Measurements from ENCODE around the gene RGCC.
"Not testable (repeated sequence)": the region's sequence is repeated elsewhere in the genome, so short reads cannot be mapped to it uniquely, and the experiment has no call there.

RGCC gene, protein sequence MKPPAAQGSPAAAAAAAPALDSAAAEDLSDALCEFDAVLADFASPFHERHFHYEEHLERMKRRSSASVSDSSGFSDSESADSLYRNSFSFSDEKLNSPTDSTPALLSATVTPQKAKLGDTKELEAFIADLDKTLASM

DNA sequence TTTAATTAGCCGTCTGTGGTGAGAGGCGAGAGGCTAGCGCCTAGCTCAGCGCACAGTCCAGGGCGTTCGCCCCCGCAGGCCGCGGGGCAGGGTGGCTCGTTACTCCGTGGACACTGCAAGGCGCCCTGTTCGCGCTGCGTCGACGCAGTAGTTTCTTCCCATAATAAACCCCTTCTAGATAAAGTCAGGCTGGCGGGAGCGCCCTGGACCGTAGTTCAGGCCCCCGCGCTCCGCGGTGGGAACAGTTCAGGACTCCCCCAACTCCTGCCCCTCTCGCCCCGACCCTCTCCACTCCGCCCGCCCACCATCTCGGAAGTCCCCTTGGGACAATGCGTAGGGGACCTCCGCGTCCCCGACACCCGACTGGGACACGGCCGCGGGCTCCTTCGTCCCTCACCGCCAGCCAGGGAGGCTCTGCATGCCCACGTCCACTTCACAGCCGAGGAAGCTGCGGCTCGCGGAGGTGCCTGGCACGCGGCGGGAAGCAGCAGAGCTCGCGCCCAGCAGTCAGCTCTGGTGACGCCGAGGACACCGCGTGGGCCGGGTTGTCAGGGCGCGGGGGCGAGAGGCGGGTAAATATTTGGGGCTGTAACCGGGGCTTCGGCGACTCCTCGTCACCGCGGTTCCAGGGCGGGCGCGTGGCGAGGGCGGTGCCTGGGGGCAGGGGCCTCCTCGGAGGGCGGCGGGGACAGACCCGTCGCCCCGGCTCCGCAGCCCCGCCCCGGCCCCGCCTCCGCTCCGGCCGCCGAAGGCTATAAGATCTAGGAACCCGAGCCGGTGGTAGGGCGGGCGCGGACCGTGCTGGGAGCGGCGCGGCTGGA, at the start of gene RGCC:
RGCC (plus strand) TSS at position 783 of the 821 bp plus-strand sequence. CDS start 158 bp downstream, outside the sequence.
- DNase-seq: peak; percentile 3

DNA sequence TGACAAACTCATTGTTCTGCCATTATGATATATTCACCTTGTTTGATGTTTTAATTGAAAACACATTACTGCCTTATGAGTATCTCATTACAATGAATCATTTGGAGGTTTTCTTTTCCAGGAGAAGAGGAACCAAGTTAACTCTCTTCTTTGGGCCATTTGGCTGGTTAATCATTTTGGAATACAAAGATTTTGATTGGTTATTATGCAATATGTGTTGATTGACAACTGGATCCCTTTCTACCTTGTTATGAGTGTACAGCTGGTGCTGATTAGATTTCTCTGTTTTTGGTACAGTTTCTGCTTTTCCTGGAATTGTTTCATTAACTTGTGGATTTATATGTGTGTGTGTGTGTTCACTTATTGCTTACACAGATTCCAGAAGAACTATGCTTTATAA, 49.2 kb upstream of the RGCC start:
- no peak for DNase-seq

DNA sequence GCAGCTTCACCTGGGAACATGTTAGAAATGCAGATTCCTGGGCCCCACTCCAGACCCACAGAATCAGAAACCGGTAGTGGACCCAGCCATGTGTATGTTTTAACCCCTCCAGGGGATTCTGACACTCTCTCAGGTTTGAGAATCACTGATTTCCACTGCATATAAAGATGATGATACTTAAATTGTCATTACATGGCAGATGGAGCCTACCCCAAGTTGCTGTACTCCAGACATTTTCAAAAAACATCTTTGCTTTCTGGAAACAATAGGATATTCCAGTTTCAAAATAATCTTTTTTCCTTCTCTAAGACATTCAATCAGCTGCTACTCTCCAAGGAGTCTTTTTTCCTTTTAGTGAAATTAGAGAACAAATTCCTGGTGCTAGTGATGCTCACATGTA, 48.6 kb upstream of the RGCC start:
- no peak for DNase-seq

DNA sequence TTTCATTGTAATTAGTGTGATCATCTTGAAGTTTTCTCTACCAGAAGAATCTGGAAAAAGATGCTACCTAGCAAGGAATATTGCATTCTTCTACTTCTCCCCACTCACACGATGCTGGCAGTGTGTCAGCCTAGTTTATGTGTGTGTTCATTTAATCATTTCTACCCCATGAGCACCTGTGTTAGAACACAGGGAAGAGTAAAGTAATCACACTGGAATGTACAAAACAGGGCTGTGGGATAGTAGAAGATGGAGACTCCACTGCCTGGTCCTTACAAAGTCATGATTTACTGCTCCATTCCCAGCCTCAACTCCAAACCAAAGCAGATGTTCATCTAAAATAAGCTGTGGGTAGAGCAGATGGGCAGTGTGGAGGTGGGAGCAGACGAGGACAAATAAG, 47.7 kb upstream of the RGCC start:
- DNase-seq: no peak

DNA sequence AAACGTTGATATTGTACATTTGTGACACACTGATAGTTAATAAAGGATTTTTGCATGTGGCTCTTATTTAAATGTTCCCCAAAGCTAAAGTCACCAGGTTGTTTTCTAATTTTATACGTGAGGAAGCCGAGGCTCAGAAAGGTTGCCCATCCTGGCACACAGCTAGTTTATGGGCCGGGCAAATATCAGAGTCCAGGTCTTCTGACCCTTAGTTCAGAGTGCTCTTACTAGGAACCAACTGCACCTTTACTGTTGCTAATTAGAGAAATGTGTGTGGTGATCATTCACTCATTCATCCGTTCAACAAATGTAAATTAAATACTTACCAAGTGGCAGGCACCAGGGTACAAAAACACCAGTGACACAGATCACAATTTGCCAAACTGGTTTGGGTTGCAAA, 46.3 kb upstream of the RGCC start:
- DNase-seq: no peak

DNA sequence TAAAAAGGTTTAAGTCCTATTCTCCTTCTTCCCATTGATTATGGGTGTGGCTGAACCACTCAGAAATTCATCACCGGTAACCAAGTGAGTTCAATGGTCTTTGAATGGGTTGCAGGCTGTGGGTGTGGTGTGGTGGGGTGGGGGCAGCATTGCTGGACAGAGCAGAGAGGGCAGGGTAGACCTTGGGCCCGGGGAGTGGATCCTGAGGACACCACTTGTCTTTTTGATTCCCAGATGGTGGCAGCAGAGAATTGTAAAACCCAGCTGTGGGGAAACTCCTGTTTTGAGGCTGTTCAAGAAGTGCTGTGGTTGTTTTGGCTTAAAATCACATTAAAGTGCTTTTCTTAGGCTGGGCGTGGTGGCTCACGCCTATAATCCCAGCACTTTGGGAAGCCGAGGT, 45.8 kb upstream of the RGCC start:
- DNase-seq: no peak

DNA sequence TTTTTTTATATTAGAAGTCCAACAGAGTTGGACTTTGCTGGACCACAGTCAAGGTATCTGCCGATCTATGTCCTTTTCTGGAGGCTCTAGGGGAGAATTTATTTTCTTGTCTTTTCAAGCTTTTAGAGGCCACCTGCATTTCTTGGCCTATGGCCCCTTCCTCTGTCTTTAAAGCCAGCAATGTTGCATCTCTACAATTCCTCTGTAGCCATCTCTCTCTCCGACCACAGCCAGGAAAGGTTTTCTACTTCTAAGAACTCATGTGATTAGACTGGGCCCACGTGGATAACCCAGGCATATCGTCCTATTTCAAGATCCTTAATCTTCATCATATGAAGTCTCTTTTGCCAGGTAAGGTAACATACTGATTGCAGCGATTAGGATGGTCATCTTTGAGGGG, 43.5 kb upstream of the RGCC start:
- no peak for DNase-seq

DNA sequence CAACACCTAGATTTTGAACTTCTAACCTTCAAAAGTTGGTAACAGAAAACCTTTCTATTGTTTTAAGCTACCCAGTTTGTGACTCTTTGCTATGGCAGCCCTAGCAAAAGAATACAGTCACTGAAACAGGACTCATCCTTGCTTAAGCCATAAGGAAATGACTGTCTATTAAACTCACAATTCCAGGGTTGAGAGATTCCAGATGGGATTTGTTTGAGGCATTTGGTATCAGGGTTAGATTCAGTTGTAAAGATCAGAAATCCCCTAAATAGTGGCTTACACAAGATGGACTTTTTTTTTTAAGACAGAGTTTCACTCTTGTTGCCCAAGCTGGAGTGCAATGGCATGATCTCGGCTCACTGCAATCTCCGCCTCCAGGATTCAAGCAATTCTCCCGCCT, 41.1 kb upstream of the RGCC start:
- DNase-seq: no peak

DNA sequence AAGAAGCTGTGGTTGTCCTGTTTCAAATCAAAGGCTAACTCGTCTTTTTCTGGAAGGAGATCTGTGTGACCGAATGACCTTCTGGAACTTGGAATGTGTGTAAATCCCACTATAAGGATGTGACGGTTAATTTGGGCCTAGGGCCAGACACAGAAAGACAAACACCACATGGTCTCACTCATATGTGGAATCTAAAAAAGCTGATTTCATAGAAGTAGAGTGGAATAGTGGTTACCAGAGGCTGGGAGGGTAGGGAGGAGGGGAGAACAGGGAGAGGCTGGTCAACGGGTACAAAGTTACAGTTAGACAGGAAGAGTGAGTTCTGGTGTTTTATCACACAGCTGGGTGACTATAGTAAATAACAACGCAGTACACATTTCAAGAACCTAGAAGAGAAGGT, 39.3 kb upstream of the RGCC start:
- DNase-seq: no peak

DNA sequence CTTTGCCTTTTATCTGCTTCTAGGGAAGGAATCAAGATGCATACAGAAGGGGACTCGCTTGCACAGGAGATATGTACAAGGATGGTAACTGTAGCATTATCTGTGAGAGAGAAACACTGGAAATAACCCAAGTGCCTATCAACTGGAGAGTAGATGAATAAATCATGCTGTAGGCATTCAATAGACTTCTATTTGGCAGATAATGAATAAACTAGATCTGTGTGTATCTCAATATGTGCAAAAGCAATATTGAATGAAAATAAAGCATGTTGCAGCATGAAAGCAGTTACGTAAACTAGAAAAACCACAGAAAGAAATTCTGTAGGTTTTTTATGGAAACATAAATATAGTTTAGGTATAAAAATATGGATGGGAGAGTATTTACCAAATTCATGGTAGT, 38.6 kb upstream of the RGCC start:
- no peak for DNase-seq

DNA sequence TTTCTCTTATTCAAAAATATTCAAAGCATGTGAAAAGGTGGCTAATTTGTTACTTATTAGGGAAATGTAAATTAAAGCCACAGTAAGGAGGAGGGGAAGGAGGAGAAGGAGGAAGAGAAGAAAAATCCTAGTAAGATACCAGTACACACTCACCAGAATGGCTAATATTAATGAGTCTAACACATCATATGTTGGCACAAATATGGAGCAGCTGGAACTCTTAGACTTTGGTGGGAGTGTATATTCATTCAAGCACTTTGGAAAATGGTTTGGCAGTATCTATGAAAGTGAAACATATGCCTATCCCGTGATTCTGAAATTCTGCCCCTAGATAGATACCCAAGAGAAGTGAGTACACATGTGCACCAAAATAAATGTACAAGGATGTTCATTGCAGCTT, 38.1 kb upstream of the RGCC start:
- DNase-seq: peak; percentile 20

DNA sequence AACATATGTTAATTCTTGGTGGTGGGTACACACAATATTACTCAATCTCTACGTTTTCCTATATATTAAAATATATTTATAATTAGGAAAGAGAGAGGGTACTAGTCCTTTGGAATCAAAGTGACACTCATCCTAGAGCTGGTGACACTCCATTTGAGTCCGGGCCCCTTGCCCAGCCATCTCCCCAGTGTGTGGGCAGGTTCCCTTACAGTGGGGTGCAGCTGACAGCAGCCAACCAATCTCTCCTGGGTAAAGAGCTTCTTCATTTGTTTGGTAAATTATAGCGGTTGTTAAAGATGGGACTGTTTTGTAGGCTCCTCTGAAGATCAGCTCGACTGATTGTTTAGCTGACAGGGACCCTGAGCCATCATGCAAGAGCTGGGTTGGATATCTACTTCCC, 37.2 kb upstream of the RGCC start:
- DNase-seq: no peak

DNA sequence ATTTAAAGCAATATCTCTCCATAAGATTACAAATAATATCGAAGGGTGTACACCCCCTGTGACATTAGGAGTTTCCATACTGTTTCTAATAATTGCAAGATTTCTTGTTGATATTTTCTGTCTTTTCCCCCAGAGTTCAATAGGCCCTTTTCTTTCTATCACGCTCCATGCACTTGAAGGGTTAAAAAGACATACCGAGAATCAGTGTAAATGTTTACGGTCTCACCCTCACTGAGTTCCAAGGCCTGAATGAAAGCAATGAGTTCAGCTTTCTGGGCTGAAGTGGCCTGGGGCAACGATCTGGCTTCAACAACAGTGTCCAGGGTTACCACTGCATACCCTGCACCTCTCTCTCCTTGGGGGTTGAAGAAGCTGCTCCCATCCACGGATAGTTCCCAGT, 36.0 kb upstream of the RGCC start:
- not testable (repeated sequence) for DNase-seq

DNA sequence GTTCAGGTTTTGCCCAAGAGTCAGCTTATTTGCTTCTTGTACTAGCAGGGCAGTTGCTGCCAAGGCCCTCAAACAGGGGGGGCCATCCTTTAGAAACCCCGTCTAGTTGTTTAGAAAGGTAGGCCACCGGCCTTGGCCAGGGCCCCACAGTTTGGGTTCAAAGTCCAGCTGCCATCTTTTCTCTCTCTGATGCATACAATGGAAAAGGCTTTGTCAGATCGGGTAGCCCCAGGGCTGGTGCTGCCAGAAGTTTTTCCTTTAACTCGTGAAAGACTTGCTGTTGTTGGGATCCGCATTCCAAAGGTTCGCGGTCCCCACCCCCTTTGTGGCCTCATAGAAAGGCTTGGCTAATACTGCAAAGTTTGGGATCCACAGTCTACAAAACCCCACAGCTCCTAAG, 35.4 kb upstream of the RGCC start:
- not testable (repeated sequence) for DNase-seq

DNA sequence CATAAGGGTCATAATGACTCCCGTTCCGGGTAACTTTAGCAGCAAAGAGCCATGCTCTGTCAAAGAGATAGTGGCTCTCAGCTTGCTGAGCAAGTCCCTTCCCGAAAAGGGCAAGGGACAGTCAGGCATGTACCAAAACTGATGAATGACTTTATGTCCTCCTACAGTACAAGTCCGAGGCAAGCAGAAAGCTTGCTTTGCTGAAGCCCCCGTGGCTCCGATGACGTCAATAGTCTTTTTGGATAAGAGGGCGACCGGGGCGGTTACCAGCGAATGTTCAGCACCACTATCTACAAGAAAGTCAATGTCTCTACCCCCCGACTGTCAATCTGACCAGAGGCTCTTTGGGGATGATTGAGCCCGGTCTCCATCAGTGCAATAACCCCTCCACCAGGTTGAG, 34.1 kb upstream of the RGCC start:
- DNase-seq: not testable (repeated sequence)

DNA sequence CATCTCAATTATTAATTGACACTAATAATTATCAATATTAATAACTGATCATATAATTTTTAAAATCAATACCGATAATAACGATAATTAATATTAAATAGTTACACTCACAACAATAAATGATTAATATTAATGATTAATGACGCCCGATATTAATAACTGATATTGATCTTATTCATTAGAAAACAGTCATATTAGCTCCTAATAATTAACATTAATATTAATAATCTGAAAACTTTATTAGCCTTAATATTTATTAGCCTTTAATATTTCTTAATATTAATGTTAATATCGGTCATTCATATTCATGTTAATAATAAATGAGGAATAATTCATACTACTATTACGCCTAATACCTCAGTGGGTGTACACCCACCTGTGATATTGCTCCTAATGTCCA, 32.7 kb upstream of the RGCC start:
- DNase-seq: not testable (repeated sequence)

DNA sequence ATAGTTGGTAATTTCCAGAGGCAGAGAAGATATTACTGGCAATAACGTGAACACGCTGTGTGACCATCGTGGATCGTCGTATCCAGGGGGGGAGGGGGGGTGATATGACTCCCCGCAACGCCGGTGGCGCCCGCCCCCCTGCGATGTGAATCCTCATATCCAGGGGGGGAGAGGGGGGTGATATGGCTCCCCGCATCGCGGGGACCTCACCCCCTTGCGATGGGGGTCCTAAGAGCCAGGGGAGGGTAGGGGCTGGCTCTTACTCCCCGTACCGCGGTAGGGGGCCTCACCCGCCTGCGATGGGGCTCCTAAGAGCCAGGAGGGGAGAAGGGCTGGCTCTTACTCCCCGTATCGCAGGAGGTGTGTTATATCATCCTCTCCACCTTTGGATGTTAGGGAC, 31.3 kb upstream of the RGCC start:
- no peak for DNase-seq

DNA sequence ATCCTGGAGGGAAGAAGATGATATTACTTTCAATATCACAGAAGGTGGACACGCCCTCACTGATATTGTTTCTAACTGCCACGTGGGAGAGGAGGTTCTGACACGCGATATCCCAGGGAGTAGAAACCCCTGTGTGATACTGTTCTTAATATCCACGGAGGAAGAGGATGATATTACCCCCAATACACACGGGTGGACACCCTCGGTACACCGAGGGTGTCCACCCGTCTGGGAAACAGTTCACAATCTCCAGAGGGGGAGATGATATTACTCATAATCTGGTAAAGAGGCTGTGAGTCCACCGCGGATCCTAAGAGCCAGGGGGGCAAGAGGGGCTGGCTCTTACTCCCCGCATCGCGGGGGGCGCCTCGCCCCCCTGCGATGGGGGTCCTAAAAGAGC, 29.7 kb upstream of the RGCC start:
- no peak for DNase-seq

DNA sequence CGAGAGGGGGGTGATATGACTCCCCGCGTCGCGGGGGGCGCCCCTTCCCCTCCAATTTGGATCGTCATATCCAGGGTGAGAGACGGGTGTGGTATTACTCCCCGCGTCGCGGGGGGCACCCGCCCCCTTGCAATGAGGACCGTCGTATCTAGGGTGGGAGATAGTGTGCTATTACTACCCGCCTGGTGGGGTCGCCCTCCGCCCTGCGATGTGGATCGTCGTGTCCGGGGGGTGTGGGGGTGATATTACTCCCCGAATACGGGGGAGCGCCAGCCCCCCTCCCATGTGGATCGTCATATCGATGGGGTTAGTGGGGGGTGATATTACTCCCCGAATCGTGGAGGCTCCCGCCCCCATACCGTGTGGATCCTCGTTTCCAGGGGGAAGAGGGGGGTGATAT, 29.2 kb upstream of the RGCC start:
- no peak for DNase-seq

DNA sequence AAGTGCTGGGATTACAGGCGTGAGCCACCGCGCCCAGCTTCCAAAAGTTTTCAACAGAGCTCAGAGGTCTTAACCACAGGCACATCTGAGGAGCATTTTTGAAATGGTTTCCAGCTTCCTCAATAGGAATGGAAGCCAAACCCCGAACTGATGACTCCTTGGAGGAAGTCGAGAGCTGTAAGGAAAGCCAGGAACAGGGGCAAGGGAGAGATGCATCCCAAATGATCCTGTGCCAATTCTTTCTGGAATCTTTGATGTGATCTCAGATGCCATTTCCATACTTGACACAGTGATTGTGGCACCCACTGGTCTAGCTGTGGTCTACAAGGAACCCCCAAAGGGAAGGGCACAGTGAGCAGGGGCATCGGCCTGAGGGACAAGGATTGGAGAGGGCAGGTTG, 23.3 kb upstream of the RGCC start:
- not testable (repeated sequence) for DNase-seq

DNA sequence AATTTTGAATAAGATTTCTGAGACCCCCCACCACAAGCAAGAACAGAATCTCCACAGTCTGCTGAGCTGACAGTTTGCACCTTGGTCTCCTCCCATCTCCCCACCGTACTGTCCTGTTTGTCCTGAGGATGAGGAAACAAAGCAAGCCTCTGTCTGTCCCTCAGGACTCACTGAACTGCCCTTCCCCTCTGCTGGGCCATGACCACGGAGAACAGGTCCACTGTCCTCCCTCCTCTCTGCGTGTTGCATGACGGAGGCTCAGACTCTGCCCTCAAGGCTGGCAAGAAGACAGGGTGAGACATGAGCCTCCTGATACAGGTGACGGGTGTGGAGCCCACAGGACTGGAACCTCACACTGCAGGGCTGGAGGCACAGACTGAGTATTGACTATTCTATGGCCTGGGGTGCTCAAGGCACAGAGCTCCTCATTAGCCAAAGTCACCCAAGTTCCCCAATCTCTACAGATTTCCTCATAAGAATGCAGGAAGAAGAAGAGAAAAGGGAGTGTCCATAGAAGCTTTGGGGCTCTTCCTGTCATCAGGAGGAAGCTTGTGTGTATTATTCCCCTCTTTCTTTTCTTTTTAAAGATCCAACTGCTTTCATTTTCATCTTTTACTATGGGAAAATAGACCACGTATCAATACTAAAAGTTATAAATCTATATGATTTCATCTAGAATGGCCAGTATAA, 22.4 kb upstream of the RGCC start:
- DNase-seq: no peak

DNA sequence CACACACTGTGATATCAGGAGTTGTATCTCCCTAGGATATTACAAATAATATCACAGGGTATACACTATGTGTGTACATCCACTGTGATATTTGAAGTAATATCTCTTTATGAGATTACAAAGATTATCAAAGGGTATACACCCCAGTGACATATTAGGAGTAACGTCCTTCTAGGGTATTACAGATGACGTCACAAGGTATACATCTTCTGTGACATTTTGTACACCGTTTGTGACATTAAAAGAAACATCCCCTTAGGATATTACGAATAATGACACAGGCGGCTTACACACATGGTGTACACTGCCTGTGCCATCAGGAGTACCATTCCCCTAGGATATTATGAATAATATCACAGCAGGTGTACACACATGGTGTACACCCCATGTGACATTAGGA, 13.4 kb upstream of the RGCC start:
- DNase-seq: no peak

DNA sequence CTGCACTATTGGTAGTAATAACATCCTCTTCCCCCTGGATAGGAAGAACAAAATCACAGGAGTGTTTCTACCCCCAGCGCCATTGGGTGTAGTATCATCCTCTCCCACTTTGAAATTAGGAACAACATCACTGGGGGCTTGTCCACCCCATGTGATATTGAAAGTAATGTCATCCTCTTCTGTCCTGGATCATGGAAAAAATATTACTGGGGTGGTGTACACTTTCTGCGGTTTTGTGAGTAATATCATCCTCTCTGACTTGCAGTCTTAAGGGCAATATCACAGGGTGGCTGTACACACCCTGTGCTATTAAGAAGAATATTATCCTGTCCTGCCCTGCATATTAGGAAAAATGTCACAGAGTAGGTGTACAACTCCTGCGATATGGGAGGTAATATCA, 4.9 kb upstream of the RGCC start:
- no peak for DNase-seq

DNA sequence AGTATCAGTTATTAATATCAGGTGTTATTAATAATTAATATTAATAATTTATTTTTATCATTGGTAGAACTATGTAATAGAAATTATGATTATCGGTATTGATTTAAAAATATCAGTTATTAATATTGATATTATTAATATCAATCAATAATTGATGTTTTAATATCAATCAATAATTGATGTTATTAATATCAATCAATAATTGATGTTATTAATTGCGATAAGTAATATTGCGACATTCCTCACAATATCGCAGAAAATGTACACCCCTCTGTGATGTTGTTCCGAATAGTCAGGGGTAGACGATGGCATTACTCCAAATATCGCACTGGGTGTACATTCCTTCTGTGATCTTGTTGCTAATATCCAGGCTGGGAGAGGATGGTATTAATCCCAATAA, 3.7 kb upstream of the RGCC start:
- no peak for DNase-seq

Measured in NCI-H446 treated with DMSO at 0.1 percent for 48 hours (cell line).